ENCODE data around the gene CALN1. TPM values are rescaled to one million over a fixed set of nuclear protein-coding genes. Genes with fewer than 3 reads are reported as not detected.

CALN1 gene
- polyA plus RNA-seq, 1 donor (not counting 4 experiments of a cell fraction or from before 2014, with no cell fraction given) = not detected

DNA sequence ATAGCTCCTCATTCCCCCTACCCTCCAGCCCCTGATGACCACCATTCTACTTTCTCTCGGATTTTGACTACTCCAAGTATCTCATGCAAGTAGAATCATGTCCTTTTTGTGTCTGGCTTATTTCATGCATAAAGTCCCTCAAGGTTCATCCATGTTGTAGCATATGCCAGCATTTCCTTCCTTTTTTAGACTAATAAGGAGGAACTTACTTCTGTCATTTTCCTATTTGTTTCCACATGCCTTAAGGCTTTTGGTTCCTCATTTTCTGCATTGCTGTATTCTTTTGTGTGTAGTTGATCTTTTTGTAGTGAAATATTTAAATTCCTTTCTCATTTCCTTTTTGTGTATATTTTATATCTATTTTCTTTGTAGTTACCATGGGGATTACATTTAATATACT lies 376.9 kb downstream of the CALN1 start:
- H3K4me2 ChIP-seq (ENCODE audit: control insufficient read depth, extremely low read depth, insufficient read depth, low read depth, low read length) = no peak overlapping the region
- H4K20me1 ChIP-seq (ENCODE audit: control insufficient read depth, extremely low read depth, insufficient read depth, low read length) = no peaks in the 10 kb centered on the region
- FAIRE-seq (no peak), DNase-seq (ENCODE audit: low read depth, low spot score) (no peak)
- no peak overlapping the region for H2AFZ ChIP-seq (ENCODE audit: control insufficient read depth, low read length)
- no peaks in the 10 kb centered on the region for H3K9me1 ChIP-seq (ENCODE audit: control insufficient read depth, extremely low read depth, insufficient read depth, low read length)
- no peak overlapping the region for H3K27ac ChIP-seq (ENCODE audit: control insufficient read depth, insufficient read depth, low read length)
- H3K4me1 ChIP-seq (ENCODE audit: control insufficient read depth, extremely low read depth, insufficient read depth, low read length) = no peaks in the 10 kb centered on the region
- no peaks in the 10 kb centered on the region for H3K36me3 ChIP-seq (ENCODE audit: control insufficient read depth in 2 of 2, extremely low read depth in 1 of 2, insufficient read depth in 2 of 2, low read length in 2 of 2)
- H3K9ac ChIP-seq (ENCODE audit: control insufficient read depth, extremely low read depth, insufficient read depth, low read length) = no peak overlapping the region
- dilution Hi-C loops (cut with MboI; ENCODE audit: extremely low pct_ligation_motif_present, low sequenced_read_pairs) = no loop called here
- no peak for TF ChIP-seq EZH2 (IDR thresholded peaks at IDR 0.05; ENCODE audit: low read length)
- TF ChIP-seq, protein P1, sequence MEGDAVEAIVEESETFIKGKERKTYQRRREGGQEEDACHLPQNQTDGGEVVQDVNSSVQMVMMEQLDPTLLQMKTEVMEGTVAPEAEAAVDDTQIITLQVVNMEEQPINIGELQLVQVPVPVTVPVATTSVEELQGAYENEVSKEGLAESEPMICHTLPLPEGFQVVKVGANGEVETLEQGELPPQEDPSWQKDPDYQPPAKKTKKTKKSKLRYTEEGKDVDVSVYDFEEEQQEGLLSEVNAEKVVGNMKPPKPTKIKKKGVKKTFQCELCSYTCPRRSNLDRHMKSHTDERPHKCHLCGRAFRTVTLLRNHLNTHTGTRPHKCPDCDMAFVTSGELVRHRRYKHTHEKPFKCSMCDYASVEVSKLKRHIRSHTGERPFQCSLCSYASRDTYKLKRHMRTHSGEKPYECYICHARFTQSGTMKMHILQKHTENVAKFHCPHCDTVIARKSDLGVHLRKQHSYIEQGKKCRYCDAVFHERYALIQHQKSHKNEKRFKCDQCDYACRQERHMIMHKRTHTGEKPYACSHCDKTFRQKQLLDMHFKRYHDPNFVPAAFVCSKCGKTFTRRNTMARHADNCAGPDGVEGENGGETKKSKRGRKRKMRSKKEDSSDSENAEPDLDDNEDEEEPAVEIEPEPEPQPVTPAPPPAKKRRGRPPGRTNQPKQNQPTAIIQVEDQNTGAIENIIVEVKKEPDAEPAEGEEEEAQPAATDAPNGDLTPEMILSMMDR (optimal IDR thresholded peaks at IDR 0.05 in 1 of 3, IDR thresholded peaks at IDR 0.05 in 1 of 3, conservative IDR thresholded peaks at IDR 0.05 in 1 of 3; ENCODE audit: extremely low read depth in 1 of 3, insufficient read depth in 2 of 3, low read length in 3 of 3) = no peak
- H3K27me3 ChIP-seq (ENCODE audit: control insufficient read depth, extremely low read depth, insufficient read depth, low read length) = no peaks in the 10 kb centered on the region
- no peak overlapping the region for H3K4me3 ChIP-seq (ENCODE audit: control insufficient read depth in 2 of 3, extremely low read depth in 1 of 3, insufficient read depth in 2 of 3, low read depth in 1 of 3, low read length in 3 of 3)
- no peaks in the 10 kb centered on the region for H3K79me2 ChIP-seq (ENCODE audit: control insufficient read depth, insufficient read depth, low read length)
- no peaks in the 10 kb centered on the region for H3K9me3 ChIP-seq (ENCODE audit: control insufficient read depth, low read depth, low read length)

DNA sequence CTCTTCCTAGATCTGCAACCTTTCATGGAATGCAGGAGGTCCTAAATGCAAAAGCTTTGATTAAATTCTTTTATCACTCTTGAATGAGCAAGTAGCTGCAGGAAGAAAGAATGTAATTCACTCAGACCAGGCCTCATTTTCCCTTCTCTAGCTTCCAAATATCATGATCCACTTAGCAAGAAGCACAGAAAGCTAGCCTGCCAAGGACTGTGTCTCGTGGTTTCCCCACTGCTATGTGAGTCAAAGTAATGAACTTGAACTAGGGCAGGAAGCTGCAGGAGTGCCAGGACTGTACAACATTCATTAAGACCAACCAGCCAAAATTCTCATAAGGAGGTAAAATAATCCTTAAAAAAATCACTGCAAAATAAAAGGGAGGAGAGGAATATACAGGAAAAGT lies 379.2 kb downstream of the CALN1 start:
- no peak overlapping the region for H3K4me2 ChIP-seq (ENCODE audit: control insufficient read depth, extremely low read depth, insufficient read depth, low read depth, low read length)
- FAIRE-seq (no peak), DNase-seq (ENCODE audit: low read depth, low spot score) (no peak)
- H3K27me3 ChIP-seq (ENCODE audit: control insufficient read depth, extremely low read depth, insufficient read depth, low read length) = no peaks in the 10 kb centered on the region
- no peak overlapping the region for H3K27ac ChIP-seq (ENCODE audit: control insufficient read depth, insufficient read depth, low read length)
- no peak overlapping the region for H2AFZ ChIP-seq (ENCODE audit: control insufficient read depth, low read length)
- dilution Hi-C loops (cut with MboI; ENCODE audit: extremely low pct_ligation_motif_present, low sequenced_read_pairs) = no loop called here
- no peaks in the 10 kb centered on the region for H3K79me2 ChIP-seq (ENCODE audit: control insufficient read depth, insufficient read depth, low read length)
- H4K20me1 ChIP-seq (ENCODE audit: control insufficient read depth, extremely low read depth, insufficient read depth, low read length) = no peaks in the 10 kb centered on the region
- H3K4me3 ChIP-seq (ENCODE audit: control insufficient read depth in 2 of 3, extremely low read depth in 1 of 3, insufficient read depth in 2 of 3, low read depth in 1 of 3, low read length in 3 of 3) = no peak overlapping the region
- H3K36me3 ChIP-seq (ENCODE audit: control insufficient read depth in 2 of 2, extremely low read depth in 1 of 2, insufficient read depth in 2 of 2, low read length in 2 of 2) = no peaks in the 10 kb centered on the region
- no peak overlapping the region for H3K9ac ChIP-seq (ENCODE audit: control insufficient read depth, extremely low read depth, insufficient read depth, low read length)
- TF ChIP-seq, protein P1 (optimal IDR thresholded peaks at IDR 0.05 in 1 of 3, IDR thresholded peaks at IDR 0.05 in 1 of 3, conservative IDR thresholded peaks at IDR 0.05 in 1 of 3; ENCODE audit: extremely low read depth in 1 of 3, insufficient read depth in 2 of 3, low read length in 3 of 3) = no peak
- TF ChIP-seq EZH2 (IDR thresholded peaks at IDR 0.05; ENCODE audit: low read length) = no peak
- H3K9me1 ChIP-seq (ENCODE audit: control insufficient read depth, extremely low read depth, insufficient read depth, low read length) = no peaks in the 10 kb centered on the region
- H3K9me3 ChIP-seq (ENCODE audit: control insufficient read depth, low read depth, low read length) = no peaks in the 10 kb centered on the region
- no peaks in the 10 kb centered on the region for H3K4me1 ChIP-seq (ENCODE audit: control insufficient read depth, extremely low read depth, insufficient read depth, low read length)
